ENCODE data around the gene OR52W1. TPM values are rescaled to one million over a fixed set of nuclear protein-coding genes. Genes with fewer than 3 reads are reported as not detected.

Gene OR52W1
- total RNA-seq, 1 experiment from 2014 or later: not detected

GRCh38 chr11:6233984-6234386, 35.0 kb downstream of the OR52W1 start:
- H3K27ac ChIP-seq (ENCODE audit: low read depth, low read length, poor library complexity, severe bottlenecking): peak overlapping the region; percentile 73
- intact Hi-C loops (cut with micrococcal nuclease; ENCODE audit: unreplicated experiment): loop anchor here (10.0 kb wide), 1 partner anchor 231 kb away; no protein-coding TSS in a partner anchor
- ChIA-PET POLR2A (ENCODE audit: low non-redundant PET) (no interaction called here), CTCF (interaction anchor here (0.6 kb wide), 1 partner anchor 145 kb away, joined by 3 read pairs; no protein-coding TSS in a partner anchor)
- DNase-seq (ENCODE audit: low spot score): no peak
- no peaks in the 10 kb centered on the region for H3K4me1 ChIP-seq (ENCODE audit: insufficient read depth, low read length, poor library complexity, severe bottlenecking)
- H3K36me3 ChIP-seq (ENCODE audit: insufficient read depth, low read length, poor library complexity, severe bottlenecking): no peaks in the 10 kb centered on the region
- no peaks in the 10 kb centered on the region for H3K9me3 ChIP-seq (ENCODE audit: low read depth, low read length, poor library complexity, severe bottlenecking)
- TF ChIP-seq EZH2 (IDR thresholded peaks at IDR 0.05; ENCODE audit: borderline replicate concordance, low read depth, low read length, poor library complexity, severe bottlenecking) (no peak), CTCF (conservative IDR thresholded peaks at IDR 0.05; ENCODE audit: low read depth, low read length) (no peak)
- BruUV-seq (replicated peaks): no TSS peak
- peak overlapping the region; percentile 96 for H3K4me3 ChIP-seq (ENCODE audit: low read depth, low read length, poor library complexity, severe bottlenecking)
- no peaks in the 10 kb centered on the region for H3K27me3 ChIP-seq (replicated peaks; ENCODE audit: insufficient read depth, low read depth, low read length, poor library complexity)

DNA sequence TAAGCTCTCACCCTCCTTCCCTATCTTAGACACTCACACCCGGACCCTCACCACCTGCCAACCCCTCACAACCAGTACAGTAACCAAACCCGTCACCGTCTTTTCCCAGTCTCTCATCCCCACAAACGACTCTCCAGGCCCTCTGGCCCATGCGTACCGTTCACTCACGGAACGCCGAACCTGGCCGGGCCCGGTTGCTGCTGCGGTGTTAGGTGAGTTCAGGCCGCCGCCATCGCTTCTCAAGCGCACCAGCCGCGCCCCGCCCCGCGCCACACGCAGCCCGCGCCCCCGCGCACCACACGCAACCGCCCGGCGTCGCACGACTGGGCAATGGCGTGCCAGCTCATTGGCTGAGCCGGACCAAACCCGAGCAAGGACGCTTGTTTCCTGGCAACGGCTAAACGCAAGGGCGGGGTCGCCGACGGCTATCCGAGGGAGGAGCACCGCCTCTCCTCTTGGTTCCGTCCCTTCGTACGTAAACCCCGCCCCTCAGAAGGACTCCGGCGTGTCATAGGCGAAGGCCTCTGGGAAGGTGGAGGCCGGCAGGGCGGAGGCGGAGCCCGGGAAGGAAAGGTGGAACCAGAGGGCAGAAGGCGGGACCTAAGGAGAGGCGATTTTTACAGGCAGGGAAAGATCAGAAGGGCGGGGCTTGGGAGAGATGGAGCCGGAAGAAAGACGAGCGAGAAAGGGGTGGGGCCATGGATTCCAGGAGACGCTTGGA, 35.5 kb downstream of the OR52W1 start, which contains the start of gene FHIP1B:
FHIP1B (minus strand) TSS at position 250 of the 721 bp plus-strand sequence. CDS start 10,120 bp downstream, outside the sequence.
- TF ChIP-seq EZH2 (IDR thresholded peaks at IDR 0.05; ENCODE audit: borderline replicate concordance, low read depth, low read length, poor library complexity, severe bottlenecking) (no peak), CTCF (conservative IDR thresholded peaks at IDR 0.05; ENCODE audit: low read depth, low read length) (no peak)
- H3K27me3 ChIP-seq (replicated peaks; ENCODE audit: insufficient read depth, low read depth, low read length, poor library complexity): no peaks in the 10 kb centered on the region
- intact Hi-C loops (cut with micrococcal nuclease; ENCODE audit: unreplicated experiment): loop anchor here (10.0 kb wide), 1 partner anchor 230 kb away; no protein-coding TSS in a partner anchor
- BruUV-seq (replicated peaks): no TSS peak
- H3K4me3 ChIP-seq (ENCODE audit: low read depth, low read length, poor library complexity, severe bottlenecking): peak within 1 kb of the TSS; percentile 96
- no peaks in the 10 kb centered on the region for H3K9me3 ChIP-seq (ENCODE audit: low read depth, low read length, poor library complexity, severe bottlenecking)
- POLR2A ChIA-PET (ENCODE audit: low non-redundant PET): no interaction called here
- DNase-seq (ENCODE audit: low spot score): peak; percentile 99
- H3K27ac ChIP-seq (ENCODE audit: low read depth, low read length, poor library complexity, severe bottlenecking): peak within 1 kb of the TSS; percentile 73
- CTCF ChIA-PET: interaction anchor here (0.6 to 1.2 kb wide), 2 partner anchors 128 to 145 kb away, joined by 3 read pairs; no protein-coding TSS in a partner anchor
- no peaks in the 10 kb centered on the region for H3K4me1 ChIP-seq (ENCODE audit: insufficient read depth, low read length, poor library complexity, severe bottlenecking)
- H3K36me3 ChIP-seq (ENCODE audit: insufficient read depth, low read length, poor library complexity, severe bottlenecking): no peaks in the 10 kb centered on the region

DNA sequence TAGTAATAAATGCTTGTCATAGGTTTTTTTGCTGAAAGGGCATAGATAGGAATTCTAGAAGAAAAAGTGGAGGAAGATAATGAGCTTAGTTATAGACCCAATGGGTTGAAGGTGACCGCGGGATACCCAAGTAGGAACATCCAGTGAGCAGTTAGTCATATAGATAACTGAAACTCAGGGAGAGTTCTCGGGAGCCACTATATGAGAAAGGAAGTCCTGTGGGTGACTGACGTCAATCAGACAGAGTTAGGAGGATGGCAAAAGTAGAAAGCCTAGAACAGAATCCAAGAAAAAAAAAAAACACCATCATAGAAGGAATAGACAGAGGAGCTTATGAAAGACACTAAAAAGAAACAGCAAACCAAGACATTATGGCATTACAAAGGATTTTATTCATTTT, 38.2 kb downstream of the OR52W1 start:
- H3K4me3 ChIP-seq (ENCODE audit: low read depth, low read length, poor library complexity, severe bottlenecking): no peak overlapping the region

More for the DNA sequence above, 38.2 kb downstream of the OR52W1 start:
- no peaks in the 10 kb centered on the region for H3K9me3 ChIP-seq (ENCODE audit: low read depth, low read length, poor library complexity, severe bottlenecking)
- H3K36me3 ChIP-seq (ENCODE audit: insufficient read depth, low read length, poor library complexity, severe bottlenecking): no peaks in the 10 kb centered on the region
- H3K4me1 ChIP-seq (ENCODE audit: insufficient read depth, low read length, poor library complexity, severe bottlenecking): no peaks in the 10 kb centered on the region
- POLR2A ChIA-PET (ENCODE audit: low non-redundant PET): no interaction called here
- TF ChIP-seq EZH2 (IDR thresholded peaks at IDR 0.05; ENCODE audit: borderline replicate concordance, low read depth, low read length, poor library complexity, severe bottlenecking) (no peak), CTCF (conservative IDR thresholded peaks at IDR 0.05; ENCODE audit: low read depth, low read length) (no peak)
- H3K27me3 ChIP-seq (replicated peaks; ENCODE audit: insufficient read depth, low read depth, low read length, poor library complexity): no peaks in the 10 kb centered on the region
- DNase-seq (ENCODE audit: low spot score): no peak
- intact Hi-C loops (cut with micrococcal nuclease; ENCODE audit: unreplicated experiment): loop anchor here (10.0 kb wide), 1 partner anchor 228 kb away; no protein-coding TSS in a partner anchor
- no TSS peak for BruUV-seq (replicated peaks)
- CTCF ChIA-PET: no interaction called here
- H3K27ac ChIP-seq (ENCODE audit: low read depth, low read length, poor library complexity, severe bottlenecking): no peak overlapping the region

All from A673 (cell line).